Astrocyte (in vitro differentiated cells and primary cell): ENCODE data around the gene FBXO34.

Experiments used
- EZH2 ChIP-seq: IDR thresholded peaks from 2 replicates; pipeline ENCODE4 v1.6.1; 2012; ENCODE audit warnings: mild to moderate bottlenecking, low read length, inconsistent platforms; ENCODE audit not compliant: insufficient read depth
- TF ChIP-seq, protein P1 (sequence below): IDR thresholded peaks from 2 replicates; pipeline ENCODE4 v1.5.1; 2011; ENCODE audit warnings: low read depth, mild to moderate bottlenecking, inconsistent platforms, low read length, moderate library complexity; ENCODE audit not compliant: insufficient read depth

DNA sequence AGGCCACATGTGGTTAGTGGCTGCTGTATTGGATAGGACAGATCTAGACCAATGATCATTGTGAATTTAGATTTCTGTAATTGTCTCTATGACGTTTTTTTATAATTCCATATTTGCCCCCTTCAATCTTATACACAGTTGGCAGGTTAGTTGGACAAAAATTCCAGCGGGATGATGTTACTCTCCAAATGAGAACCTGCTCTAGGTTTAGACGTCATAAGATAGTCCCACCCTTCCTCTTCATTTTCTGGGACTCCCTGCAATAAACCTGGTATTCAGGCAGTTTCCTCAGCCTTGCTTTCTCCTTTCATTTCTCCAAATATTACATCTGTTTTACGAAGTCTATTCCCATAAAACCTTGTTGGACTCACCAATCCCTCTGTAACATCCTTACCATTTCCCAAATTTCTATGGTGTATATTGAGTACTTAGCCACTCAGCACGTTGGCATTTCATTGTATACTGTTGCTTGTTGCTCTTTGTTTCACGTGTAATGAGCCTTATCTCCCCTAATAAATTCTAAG is 10.2 kb downstream of the FBXO34 start:
- TF ChIP-seq, protein P1, sequence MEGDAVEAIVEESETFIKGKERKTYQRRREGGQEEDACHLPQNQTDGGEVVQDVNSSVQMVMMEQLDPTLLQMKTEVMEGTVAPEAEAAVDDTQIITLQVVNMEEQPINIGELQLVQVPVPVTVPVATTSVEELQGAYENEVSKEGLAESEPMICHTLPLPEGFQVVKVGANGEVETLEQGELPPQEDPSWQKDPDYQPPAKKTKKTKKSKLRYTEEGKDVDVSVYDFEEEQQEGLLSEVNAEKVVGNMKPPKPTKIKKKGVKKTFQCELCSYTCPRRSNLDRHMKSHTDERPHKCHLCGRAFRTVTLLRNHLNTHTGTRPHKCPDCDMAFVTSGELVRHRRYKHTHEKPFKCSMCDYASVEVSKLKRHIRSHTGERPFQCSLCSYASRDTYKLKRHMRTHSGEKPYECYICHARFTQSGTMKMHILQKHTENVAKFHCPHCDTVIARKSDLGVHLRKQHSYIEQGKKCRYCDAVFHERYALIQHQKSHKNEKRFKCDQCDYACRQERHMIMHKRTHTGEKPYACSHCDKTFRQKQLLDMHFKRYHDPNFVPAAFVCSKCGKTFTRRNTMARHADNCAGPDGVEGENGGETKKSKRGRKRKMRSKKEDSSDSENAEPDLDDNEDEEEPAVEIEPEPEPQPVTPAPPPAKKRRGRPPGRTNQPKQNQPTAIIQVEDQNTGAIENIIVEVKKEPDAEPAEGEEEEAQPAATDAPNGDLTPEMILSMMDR: no peak
- no peak for TF ChIP-seq EZH2
